NB4 (cell line): ENCODE measurements around the gene KCNJ3.

Source experiments
- DNase-seq: peaks from one replicate; pipeline ENCODE4 v3.0.0; 2010; ENCODE audit warnings: low read depth
- H3K4me3 ChIP-seq: one replicate; pipeline ENCODE4 v1.5.1; 2011; ENCODE audit warnings: mild to moderate bottlenecking, low read depth, low read length, moderate library complexity
- MAX ChIP-seq: IDR thresholded peaks from 2 replicates; pipeline ENCODE4 v1.6.1; 2011; ENCODE audit warnings: low read depth, low read length
- MYC ChIP-seq: IDR thresholded peaks from 2 replicates; pipeline ENCODE4 v1.6.1; 2011; ENCODE audit warnings: low read depth, low read length
- POLR2A ChIP-seq: IDR thresholded peaks from 2 replicates; pipeline ENCODE4 v1.6.1; 2011; ENCODE audit warnings: mild to moderate bottlenecking; ENCODE audit not compliant: insufficient read length; ENCODE audit errors: extremely low read depth
- TF ChIP-seq, protein P1 (sequence below): IDR thresholded peaks from one replicate; pipeline ENCODE4 v1.5.1; 2012; ENCODE audit warnings: low read depth, low read length

The KCNJ3 gene

DNA sequence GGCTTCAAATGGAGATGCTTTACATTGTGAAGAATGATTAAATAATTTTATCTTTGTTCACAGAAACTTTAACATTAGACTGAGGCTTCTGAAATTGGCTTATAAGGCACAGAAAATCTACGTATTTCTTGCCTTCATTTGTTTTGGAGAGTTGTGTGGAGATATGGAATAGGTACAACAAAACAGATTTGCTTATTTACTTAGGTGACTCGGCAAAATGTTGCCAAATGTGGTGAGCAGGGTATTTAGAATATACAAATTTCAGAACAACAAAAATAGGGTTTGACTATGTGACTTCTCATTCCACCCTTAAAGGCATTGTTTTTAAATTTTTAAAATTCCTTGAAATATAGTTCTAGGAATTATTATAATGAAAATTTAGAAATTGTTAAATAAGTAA lies 134.2 kb downstream of the KCNJ3 start:
- no peak overlapping the region for H3K4me3 ChIP-seq
- no peak for DNase-seq
- TF ChIP-seq MAX, result no peak
- no peak for TF ChIP-seq POLR2A
- no peak for TF ChIP-seq MYC
- TF ChIP-seq, protein P1, sequence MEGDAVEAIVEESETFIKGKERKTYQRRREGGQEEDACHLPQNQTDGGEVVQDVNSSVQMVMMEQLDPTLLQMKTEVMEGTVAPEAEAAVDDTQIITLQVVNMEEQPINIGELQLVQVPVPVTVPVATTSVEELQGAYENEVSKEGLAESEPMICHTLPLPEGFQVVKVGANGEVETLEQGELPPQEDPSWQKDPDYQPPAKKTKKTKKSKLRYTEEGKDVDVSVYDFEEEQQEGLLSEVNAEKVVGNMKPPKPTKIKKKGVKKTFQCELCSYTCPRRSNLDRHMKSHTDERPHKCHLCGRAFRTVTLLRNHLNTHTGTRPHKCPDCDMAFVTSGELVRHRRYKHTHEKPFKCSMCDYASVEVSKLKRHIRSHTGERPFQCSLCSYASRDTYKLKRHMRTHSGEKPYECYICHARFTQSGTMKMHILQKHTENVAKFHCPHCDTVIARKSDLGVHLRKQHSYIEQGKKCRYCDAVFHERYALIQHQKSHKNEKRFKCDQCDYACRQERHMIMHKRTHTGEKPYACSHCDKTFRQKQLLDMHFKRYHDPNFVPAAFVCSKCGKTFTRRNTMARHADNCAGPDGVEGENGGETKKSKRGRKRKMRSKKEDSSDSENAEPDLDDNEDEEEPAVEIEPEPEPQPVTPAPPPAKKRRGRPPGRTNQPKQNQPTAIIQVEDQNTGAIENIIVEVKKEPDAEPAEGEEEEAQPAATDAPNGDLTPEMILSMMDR, result no peak

GRCh38 chr2:154836632-154837031 lies 138.1 kb downstream of the KCNJ3 start:
- no peak overlapping the region for H3K4me3 ChIP-seq
- DNase-seq, result no peak
- TF ChIP-seq MYC (no peak), POLR2A (no peak), MAX (no peak)
- TF ChIP-seq, protein P1, result no peak

DNA sequence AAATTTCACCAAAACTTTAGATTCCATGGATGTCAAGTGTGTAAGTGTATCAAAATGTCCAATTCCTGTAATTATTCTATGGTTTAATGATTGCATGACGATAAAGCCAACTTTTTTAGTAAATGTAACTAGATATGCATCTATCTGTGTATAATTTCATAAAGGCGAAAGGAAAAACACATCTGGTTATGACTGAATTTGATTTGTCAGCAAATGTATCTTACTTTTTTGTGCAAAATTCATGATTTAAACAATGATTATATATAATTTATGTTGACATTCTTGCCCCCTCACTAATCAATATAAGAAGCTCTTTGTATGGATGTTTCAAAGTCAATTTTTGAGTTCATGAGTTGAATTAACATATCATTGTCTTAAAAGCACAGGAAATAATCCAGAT lies 138.5 kb downstream of the KCNJ3 start:
- H3K4me3 ChIP-seq, result no peak overlapping the region
- TF ChIP-seq MYC, result no peak
- TF ChIP-seq, protein P1, result no peak
- TF ChIP-seq MAX, result no peak
- no peak for TF ChIP-seq POLR2A
- no peak for DNase-seq

GRCh38 chr2:154844513-154844912 lies 146.0 kb downstream of the KCNJ3 start:
- no peak overlapping the region for H3K4me3 ChIP-seq
- TF ChIP-seq MAX (no peak), POLR2A (no peak), MYC (no peak)
- TF ChIP-seq, protein P1, result no peak
- DNase-seq, result no peak

- no peak for DNase-seq
Observed at GRCh38 chr2:154846842-154847241, 148.3 kb downstream of the KCNJ3 start.

More at GRCh38 chr2:154846842-154847241, 148.3 kb downstream of the KCNJ3 start:
- TF ChIP-seq MYC (no peak), POLR2A (no peak), MAX (no peak)
- TF ChIP-seq, protein P1, result no peak
- no peak overlapping the region for H3K4me3 ChIP-seq
